Measurements from ENCODE around the gene USE1.

USE1 gene

DNA sequence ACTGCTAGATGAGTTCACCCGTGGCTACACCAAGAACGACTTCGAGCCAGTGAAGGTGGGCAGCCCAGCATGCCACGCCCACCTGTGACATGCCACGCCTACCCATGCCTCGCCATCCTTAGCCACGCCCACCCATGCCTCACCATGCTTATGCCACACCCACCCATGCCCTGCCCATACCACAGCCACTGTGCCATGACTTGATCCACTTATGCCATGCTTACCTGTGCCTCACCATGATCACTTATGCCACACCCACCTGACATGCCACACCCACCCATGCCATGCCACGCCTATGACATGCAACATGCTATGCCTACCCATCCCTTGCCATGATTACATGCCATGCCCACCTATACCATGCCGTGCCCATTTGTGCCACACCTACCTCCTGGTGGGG lies 12.9 kb upstream of the USE1 start:
- DNase-seq (ENCODE audit: low read depth in 1 of 2, low spot score in 1 of 2), result no peak
- TF ChIP-seq, protein P1, sequence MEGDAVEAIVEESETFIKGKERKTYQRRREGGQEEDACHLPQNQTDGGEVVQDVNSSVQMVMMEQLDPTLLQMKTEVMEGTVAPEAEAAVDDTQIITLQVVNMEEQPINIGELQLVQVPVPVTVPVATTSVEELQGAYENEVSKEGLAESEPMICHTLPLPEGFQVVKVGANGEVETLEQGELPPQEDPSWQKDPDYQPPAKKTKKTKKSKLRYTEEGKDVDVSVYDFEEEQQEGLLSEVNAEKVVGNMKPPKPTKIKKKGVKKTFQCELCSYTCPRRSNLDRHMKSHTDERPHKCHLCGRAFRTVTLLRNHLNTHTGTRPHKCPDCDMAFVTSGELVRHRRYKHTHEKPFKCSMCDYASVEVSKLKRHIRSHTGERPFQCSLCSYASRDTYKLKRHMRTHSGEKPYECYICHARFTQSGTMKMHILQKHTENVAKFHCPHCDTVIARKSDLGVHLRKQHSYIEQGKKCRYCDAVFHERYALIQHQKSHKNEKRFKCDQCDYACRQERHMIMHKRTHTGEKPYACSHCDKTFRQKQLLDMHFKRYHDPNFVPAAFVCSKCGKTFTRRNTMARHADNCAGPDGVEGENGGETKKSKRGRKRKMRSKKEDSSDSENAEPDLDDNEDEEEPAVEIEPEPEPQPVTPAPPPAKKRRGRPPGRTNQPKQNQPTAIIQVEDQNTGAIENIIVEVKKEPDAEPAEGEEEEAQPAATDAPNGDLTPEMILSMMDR (IDR thresholded peaks at IDR 0.05; ENCODE audit: insufficient read depth, low read length), result no peak
- TF ChIP-seq POLR2AphosphoS5 (IDR thresholded peaks at IDR 0.05; ENCODE audit: low read depth) (no peak), GABPA (IDR thresholded peaks at IDR 0.05; ENCODE audit: low read depth) (no peak), SPI1 (IDR thresholded peaks at IDR 0.05; ENCODE audit: borderline replicate concordance, low read depth) (no peak)
- TF ChIP-seq, protein P2, sequence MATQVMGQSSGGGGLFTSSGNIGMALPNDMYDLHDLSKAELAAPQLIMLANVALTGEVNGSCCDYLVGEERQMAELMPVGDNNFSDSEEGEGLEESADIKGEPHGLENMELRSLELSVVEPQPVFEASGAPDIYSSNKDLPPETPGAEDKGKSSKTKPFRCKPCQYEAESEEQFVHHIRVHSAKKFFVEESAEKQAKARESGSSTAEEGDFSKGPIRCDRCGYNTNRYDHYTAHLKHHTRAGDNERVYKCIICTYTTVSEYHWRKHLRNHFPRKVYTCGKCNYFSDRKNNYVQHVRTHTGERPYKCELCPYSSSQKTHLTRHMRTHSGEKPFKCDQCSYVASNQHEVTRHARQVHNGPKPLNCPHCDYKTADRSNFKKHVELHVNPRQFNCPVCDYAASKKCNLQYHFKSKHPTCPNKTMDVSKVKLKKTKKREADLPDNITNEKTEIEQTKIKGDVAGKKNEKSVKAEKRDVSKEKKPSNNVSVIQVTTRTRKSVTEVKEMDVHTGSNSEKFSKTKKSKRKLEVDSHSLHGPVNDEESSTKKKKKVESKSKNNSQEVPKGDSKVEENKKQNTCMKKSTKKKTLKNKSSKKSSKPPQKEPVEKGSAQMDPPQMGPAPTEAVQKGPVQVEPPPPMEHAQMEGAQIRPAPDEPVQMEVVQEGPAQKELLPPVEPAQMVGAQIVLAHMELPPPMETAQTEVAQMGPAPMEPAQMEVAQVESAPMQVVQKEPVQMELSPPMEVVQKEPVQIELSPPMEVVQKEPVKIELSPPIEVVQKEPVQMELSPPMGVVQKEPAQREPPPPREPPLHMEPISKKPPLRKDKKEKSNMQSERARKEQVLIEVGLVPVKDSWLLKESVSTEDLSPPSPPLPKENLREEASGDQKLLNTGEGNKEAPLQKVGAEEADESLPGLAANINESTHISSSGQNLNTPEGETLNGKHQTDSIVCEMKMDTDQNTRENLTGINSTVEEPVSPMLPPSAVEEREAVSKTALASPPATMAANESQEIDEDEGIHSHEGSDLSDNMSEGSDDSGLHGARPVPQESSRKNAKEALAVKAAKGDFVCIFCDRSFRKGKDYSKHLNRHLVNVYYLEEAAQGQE (IDR thresholded peaks at IDR 0.05; ENCODE audit: insufficient replicate concordance, low read depth), result no peak
- no peak overlapping the region for H3K4me3 ChIP-seq (replicated peaks; ENCODE audit: insufficient read depth, low read length)

DNA sequence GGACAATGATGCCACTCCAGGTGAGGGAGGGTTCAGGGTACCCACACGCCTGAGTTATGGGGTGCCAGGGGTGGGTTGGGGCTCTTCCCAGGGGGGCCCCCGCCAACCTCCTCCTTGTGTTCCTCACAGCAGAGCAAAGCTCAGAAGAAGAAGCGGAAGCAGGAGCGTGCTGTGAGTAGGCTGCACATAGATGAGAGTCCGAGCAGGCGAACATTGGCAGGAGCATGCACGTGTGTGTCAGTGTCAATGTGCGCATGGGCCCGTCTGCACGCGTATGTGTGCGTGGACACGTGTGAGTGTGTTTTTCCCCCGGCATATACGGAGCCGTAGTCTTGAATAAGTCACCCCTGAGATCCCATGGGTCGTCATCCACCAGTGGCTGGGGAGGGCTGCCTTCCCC lies 12.4 kb upstream of the USE1 start:
- H3K27ac ChIP-seq (replicated peaks), result no peak overlapping the region
- H3K4me3 ChIP-seq (replicated peaks; ENCODE audit: insufficient read depth, low read length), result no peak overlapping the region
- H3K27me3 ChIP-seq (ENCODE audit: insufficient read depth, poor library complexity, severe bottlenecking), result no peaks in the 10 kb centered on the region
- DNase-seq (ENCODE audit: low read depth in 1 of 2, low spot score in 1 of 2), result no peak
- TF ChIP-seq SPI1 (IDR thresholded peaks at IDR 0.05; ENCODE audit: borderline replicate concordance, low read depth), result no peak
- TF ChIP-seq, protein P2 (IDR thresholded peaks at IDR 0.05; ENCODE audit: insufficient replicate concordance, low read depth), result no peak
- TF ChIP-seq GABPA (IDR thresholded peaks at IDR 0.05; ENCODE audit: low read depth), result no peak

More for the DNA sequence above, 12.9 kb upstream of the USE1 start:
- no peaks in the 10 kb centered on the region for H3K27me3 ChIP-seq (ENCODE audit: insufficient read depth, poor library complexity, severe bottlenecking)
- H3K27ac ChIP-seq (replicated peaks), result no peak overlapping the region

DNA sequence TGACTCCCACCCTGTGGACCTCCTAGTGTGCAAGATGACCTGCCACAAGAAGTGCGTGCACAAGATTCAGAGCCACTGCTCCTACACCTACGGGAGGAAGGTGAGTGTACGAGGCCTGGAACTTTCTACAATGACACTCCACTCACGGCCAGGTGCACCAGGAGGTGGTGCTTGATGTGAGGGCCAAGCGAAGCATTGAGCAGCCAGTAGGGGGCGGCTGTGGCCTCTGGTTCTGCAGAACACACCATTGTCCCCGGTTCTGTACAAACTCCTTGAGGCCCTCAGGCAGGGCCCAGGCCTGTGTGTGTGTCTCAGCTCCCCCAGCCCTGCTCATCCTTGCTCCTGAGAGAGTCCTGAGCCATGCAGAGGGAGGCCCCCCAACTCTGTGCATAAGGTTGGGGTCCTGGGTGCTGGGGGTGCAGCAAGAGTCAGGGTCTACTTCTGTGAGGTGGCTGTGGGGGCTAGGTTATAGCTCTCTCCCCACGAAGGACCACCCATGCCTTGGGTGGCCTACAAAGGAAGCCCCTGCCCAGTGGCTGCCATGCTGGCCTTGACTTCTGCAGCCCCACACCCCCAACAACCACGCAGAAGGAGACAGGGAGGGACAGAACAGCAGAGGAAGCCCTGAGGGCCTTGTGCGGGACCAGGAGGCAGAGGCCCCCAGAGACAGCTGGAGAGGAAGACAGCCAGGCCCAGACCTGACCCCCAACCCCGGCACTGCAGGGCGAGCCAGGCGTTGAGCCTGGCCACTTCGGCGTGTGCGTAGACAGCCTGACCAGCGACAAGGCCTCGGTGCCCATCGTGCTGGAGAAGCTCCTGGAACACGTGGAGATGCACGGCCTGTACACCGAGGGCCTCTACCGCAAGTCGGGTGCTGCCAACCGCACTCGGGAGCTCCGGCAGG lies 9.7 kb upstream of the USE1 start:
- DNase-seq (ENCODE audit: low read depth in 1 of 2, low spot score in 1 of 2), result peak in 1 of 2 experiments; percentile 51
- no peak for TF ChIP-seq SPI1 (IDR thresholded peaks at IDR 0.05; ENCODE audit: borderline replicate concordance, low read depth)
- TF ChIP-seq, protein P1 (IDR thresholded peaks at IDR 0.05; ENCODE audit: insufficient read depth, low read length), result peak; percentile 36
- TF ChIP-seq POLR2AphosphoS5 (IDR thresholded peaks at IDR 0.05; ENCODE audit: low read depth), result no peak
- TF ChIP-seq GABPA (IDR thresholded peaks at IDR 0.05; ENCODE audit: low read depth), result no peak
- TF ChIP-seq, protein P2 (IDR thresholded peaks at IDR 0.05; ENCODE audit: insufficient replicate concordance, low read depth), result no peak
- Histone ChIP-seq H3K27me3 (ENCODE audit: insufficient read depth, poor library complexity, severe bottlenecking) (no peaks in the 10 kb centered on the region), H3K4me3 (replicated peaks; ENCODE audit: insufficient read depth, low read length) (no peak overlapping the region), H3K27ac (replicated peaks) (no peak overlapping the region)
